IMR-90 (cell line): Measurements from ENCODE around the gene NPHP4. TPM values are rescaled to one million over a fixed set of nuclear protein-coding genes. Genes with fewer than 3 reads are reported as not detected.

ENCODE experiments used
- ATAC-seq: fragments of 200-7000 bp; cut with Tn5 transposase; 2 replicates; pipeline ENCODE4 v1.9.1; 2020; ENCODE audit warnings: low read depth, mild to moderate bottlenecking, moderate library complexity
- BruUV-seq: library from RNA; stranded (reverse); fragments of 400-500 nt; replicated peaks from 2 replicates; lab custom pipeline; 2021; lab: Mats Ljungman, UMichigan
- CTCF ChIA-PET: fragments of 300-600 bp; formaldehyde crosslinking; extraction: SDS; loops from one replicate; lab custom pipeline; 2021; ENCODE audit warnings: antibody characterized with exemption; lab: Yijun Ruan, JAX
- POLR2A ChIA-PET: fragments of 300-600 bp; sonication (Branson Sonifier 250); formaldehyde crosslinking; loops from one replicate; lab custom pipeline; 2022; ENCODE audit warnings: antibody characterized with exemption; ENCODE audit not compliant: unreplicated experiment; lab: Charles Lee
- DNase-seq: peaks from one replicate; pipeline ENCODE4 v3.0.0; 2013
- H2AFZ ChIP-seq: replicated peaks from 2 replicates; pipeline ENCODE3; 2013; ENCODE audit warnings: low read length, mild to moderate bottlenecking; ENCODE audit not compliant: poor library complexity
- H2AK5ac ChIP-seq: 2 replicates; pipeline ENCODE4 v1.6.1; 2013; ENCODE audit warnings: low read depth, low read length, inconsistent platforms
- H2AK9ac ChIP-seq: replicated peaks from 2 replicates; pipeline ENCODE3; 2013; ENCODE audit warnings: mild to moderate bottlenecking, low read depth, low read length, moderate library complexity; ENCODE audit not compliant: poor library complexity
- H2BK120ac ChIP-seq: 2 replicates; pipeline ENCODE4 v1.6.1; 2013; ENCODE audit warnings: low read depth, low read length, inconsistent platforms
- H2BK15ac ChIP-seq: 3 replicates; pipeline ENCODE4 v1.6.1; 2013; ENCODE audit warnings: low read depth, low read length, inconsistent platforms
- H2BK20ac ChIP-seq: 2 replicates; pipeline ENCODE4 v1.6.1; 2013; ENCODE audit warnings: low read depth, mild to moderate bottlenecking, inconsistent platforms, low read length, moderate library complexity
- H2BK5ac ChIP-seq: 2 replicates; pipeline ENCODE4 v1.6.1; 2013; ENCODE audit warnings: mild to moderate bottlenecking, low read depth, low read length, inconsistent platforms; ENCODE audit not compliant: poor library complexity, severe bottlenecking
- H3K14ac ChIP-seq: replicated peaks from 2 replicates; pipeline ENCODE4 v1.6.1; 2013; ENCODE audit warnings: low read depth, low read length, inconsistent platforms
- H3K18ac ChIP-seq: 2 replicates; pipeline ENCODE4 v1.6.1; 2013; ENCODE audit warnings: low read depth, low read length, control low read depth
- H3K23ac ChIP-seq: 2 replicates; pipeline ENCODE4 v1.6.1; 2013; ENCODE audit warnings: low read depth, low read length, inconsistent platforms
- H3K27ac ChIP-seq: 2 replicates; pipeline ENCODE4 v1.5.1; 2013; ENCODE audit warnings: mild to moderate bottlenecking, control low read depth, low read length; ENCODE audit not compliant: insufficient read depth
- H3K27me3 ChIP-seq: 2 replicates; pipeline ENCODE4 v1.6.1; 2013; ENCODE audit warnings: low read length; ENCODE audit not compliant: control insufficient read depth, insufficient read depth
- H3K36me3 ChIP-seq: 2 replicates; pipeline ENCODE4 v1.6.1; 2013; ENCODE audit warnings: low read length, mixed read lengths; ENCODE audit not compliant: control insufficient read depth, insufficient read depth
- H3K4ac ChIP-seq: 2 replicates; pipeline ENCODE4 v1.6.1; 2013; ENCODE audit warnings: low read depth, low read length, inconsistent platforms
- H3K4me1 ChIP-seq: 2 replicates; pipeline ENCODE4 v1.6.1; 2013; ENCODE audit warnings: low read length, mixed read lengths; ENCODE audit not compliant: control insufficient read depth, insufficient read depth
- H3K4me2 ChIP-seq: 2 replicates; pipeline ENCODE4 v1.6.1; 2013; ENCODE audit warnings: low read depth, mild to moderate bottlenecking, control low read depth, low read length, moderate library complexity
- H3K4me3 ChIP-seq: 2 replicates; pipeline ENCODE4 v1.5.1; 2013; ENCODE audit warnings: low read depth, mild to moderate bottlenecking, control low read depth, low read length, moderate library complexity; ENCODE audit not compliant: insufficient read depth
- H3K56ac ChIP-seq: 2 replicates; pipeline ENCODE4 v1.6.1; 2013; ENCODE audit warnings: low read length, inconsistent platforms; ENCODE audit not compliant: insufficient read depth; ENCODE audit errors: extremely low read depth
- H3K79me1 ChIP-seq, 2 experiments: 2 replicates each; pipeline ENCODE4 v1.6.1; 2013; ENCODE audit warnings: low read length in 2 of 2, inconsistent platforms in 1 of 2, low read depth in 1 of 2
- H3K9ac ChIP-seq: 2 replicates; pipeline ENCODE4 v1.6.1; 2013; ENCODE audit warnings: low read depth, low read length, control low read depth
- H3K9me1 ChIP-seq: 2 replicates; pipeline ENCODE4 v1.6.1; 2013; ENCODE audit warnings: low read length, inconsistent platforms; ENCODE audit not compliant: insufficient read depth
- H3K9me3 ChIP-seq: 2 replicates; pipeline ENCODE4 v1.6.1; 2013; ENCODE audit warnings: low read length; ENCODE audit not compliant: control insufficient read depth, insufficient read depth
- H4K20me1 ChIP-seq: 2 replicates; pipeline ENCODE4 v1.6.1; 2013; ENCODE audit warnings: low read length, inconsistent platforms; ENCODE audit not compliant: insufficient read depth
- H4K5ac ChIP-seq: 2 replicates; pipeline ENCODE4 v1.6.1; 2013; ENCODE audit warnings: mild to moderate bottlenecking, low read depth, low read length, control low read depth
- H4K8ac ChIP-seq, 2 experiments: 2 replicates each; pipeline ENCODE4 v1.6.1; 2013; ENCODE audit warnings: low read depth in 2 of 2, low read length in 2 of 2, control low read depth in 1 of 2, inconsistent platforms in 1 of 2
- H4K91ac ChIP-seq: 2 replicates; pipeline ENCODE4 v1.6.1; 2013; ENCODE audit warnings: low read depth, low read length, inconsistent platforms; ENCODE audit not compliant: insufficient read depth
- BHLHE40 ChIP-seq: fragments of 150-350 bp; IDR thresholded peaks from 2 replicates; pipeline ENCODE4 v1.6.1; 2016; ENCODE audit warnings: mild to moderate bottlenecking, low read depth, low read length
- CEBPB ChIP-seq: IDR thresholded peaks from 2 replicates; pipeline ENCODE4 v1.6.1; 2012; ENCODE audit warnings: low read depth, low read length, improper control_type of control experiment
- CHD1 ChIP-seq: IDR thresholded peaks from 2 replicates; pipeline ENCODE4 v1.6.1; 2012; ENCODE audit warnings: low read depth, low read length, improper control_type of control experiment
- FOS ChIP-seq: fragments of 150-350 bp; IDR thresholded peaks from 2 replicates; pipeline ENCODE4 v1.6.1; 2016; ENCODE audit warnings: low read depth, low read length
- MAFK ChIP-seq: IDR thresholded peaks from 2 replicates; pipeline ENCODE4 v1.6.1; 2012; ENCODE audit warnings: low read depth, low read length, improper control_type of control experiment
- MAZ ChIP-seq: IDR thresholded peaks from 2 replicates; pipeline ENCODE4 v1.6.1; 2012; ENCODE audit warnings: low read depth, mild to moderate bottlenecking, low read length, improper control_type of control experiment, moderate library complexity, borderline replicate concordance
- MXI1 ChIP-seq: IDR thresholded peaks from 2 replicates; pipeline ENCODE4 v1.6.1; 2012; ENCODE audit warnings: low read depth, mild to moderate bottlenecking, low read length, moderate library complexity, borderline replicate concordance
- NFE2L2 ChIP-seq: fragments of 150-350 bp; IDR thresholded peaks from 2 replicates; pipeline ENCODE4 v1.6.1; 2016; ENCODE audit warnings: low read depth, mild to moderate bottlenecking, low read length
- POLR2A ChIP-seq: IDR thresholded peaks from 2 replicates; pipeline ENCODE4 v1.6.1; 2012; ENCODE audit warnings: mild to moderate bottlenecking, low read depth, low read length
- RAD21 ChIP-seq: IDR thresholded peaks from 2 replicates; pipeline ENCODE4 v1.6.1; 2012; ENCODE audit warnings: low read length, improper control_type of control experiment
- RCOR1 ChIP-seq: IDR thresholded peaks from 2 replicates; pipeline ENCODE4 v1.6.1; 2012; ENCODE audit warnings: mild to moderate bottlenecking, low read length, improper control_type of control experiment; ENCODE audit not compliant: insufficient replicate concordance
- RFX5 ChIP-seq: IDR thresholded peaks from 2 replicates; pipeline ENCODE4 v1.8.0; 2012; ENCODE audit warnings: low read depth, mild to moderate bottlenecking, low read length, moderate library complexity
- SMC3 ChIP-seq: fragments of 150-350 bp; IDR thresholded peaks from 2 replicates; pipeline ENCODE4 v1.6.1; 2016; ENCODE audit warnings: low read depth, mild to moderate bottlenecking, antibody characterized with exemption, low read length, moderate library complexity
- WGBS, 2 experiments: methylation state at CpG; one replicate each; pipeline versions ENCODE4 v1.1.5 to v1.1.7; 2013; ENCODE audit warnings: missing lambda C conversion rate in 2 of 2; ENCODE audit not compliant: insufficient read length in 1 of 2; ENCODE audit errors: extremely low coverage in 2 of 2; 5-methylcytosine and 5-hydroxymethylcytosine counted together
- dilution Hi-C: fragments of 300-500 bp; cut with HindIII; formaldehyde crosslinking; loops from one replicate; pipeline ENCODE4 v1.14.3; 2018; ENCODE audit warnings: low sequenced_read_pairs; ENCODE audit not compliant: unreplicated experiment
- in situ Hi-C: fragments of 300-500 bp; cut with MboI; formaldehyde crosslinking; loops from 3 replicates; pipeline ENCODE4 v1.14.3; 2019; ENCODE audit warnings: low sequenced_read_pairs, inconsistent platforms, mixed read lengths
- intact Hi-C: fragments of 100-400 bp; cut with micrococcal nuclease; formaldehyde crosslinking; loops from 2 replicates; pipeline ENCODE4 v1.10.0; 2022
- polyA plus RNA-seq, 3 experiments: library from polyadenylated mRNA; depleted of rRNA; stranded (reverse); fragments of >200 nt; gene quantifications; 2 replicates each; pipeline ENCODE4 v1.2.3, GENCODE V29; 2012; ENCODE audit warnings: low replicate concordance in 1 of 3
- total RNA-seq: library from RNA; depleted of rRNA; stranded (reverse); fragments of >200 nt; gene quantifications from 2 replicates; pipeline ENCODE4 v1.2.3, GENCODE V29; 2012
- TF ChIP-seq, protein P1 (sequence below): fragments of 150-350 bp; IDR thresholded peaks from 2 replicates; pipeline ENCODE4 v1.6.1; 2017; ENCODE audit warnings: mild to moderate bottlenecking, antibody characterized with exemption, low read length, low read depth
- TF ChIP-seq, protein P2 (sequence below): conservative IDR thresholded peaks from 2 replicates; pipeline ENCODE4 v1.5.1; 2012; ENCODE audit warnings: mild to moderate bottlenecking, low read depth, low read length, improper control_type of control experiment
- TF ChIP-seq, protein P3 (sequence below): fragments of 150-350 bp; IDR thresholded peaks from 2 replicates; pipeline ENCODE4 v1.6.1; 2016; ENCODE audit warnings: low read depth, mild to moderate bottlenecking, low read length, moderate library complexity, borderline replicate concordance

NPHP4 gene
- total and polyA plus RNA-seq, 2 of the 4 experiments (the other 2 are of a cell fraction) = 2.0 to 5.5 TPM

DNA sequence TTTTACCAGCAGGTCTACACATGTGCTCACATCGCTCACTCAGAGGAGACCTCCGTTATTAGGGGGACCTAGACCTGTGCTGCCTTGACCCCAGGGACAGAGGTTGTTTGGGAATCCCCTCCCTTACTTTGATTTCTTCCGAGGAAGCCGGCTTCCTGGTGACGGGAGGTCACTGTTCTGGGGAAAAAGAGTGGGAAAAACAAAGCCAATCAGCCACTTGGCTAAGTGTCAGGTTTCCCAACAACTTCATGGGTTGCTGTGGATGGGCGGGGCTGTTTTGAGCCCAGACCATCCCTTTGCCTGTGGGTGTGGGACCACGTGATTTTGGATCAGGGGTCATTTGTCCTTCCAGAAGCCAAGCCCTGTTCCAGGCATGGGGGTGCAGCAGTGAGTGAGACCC lies 46.4 kb upstream of the NPHP4 start:
- H3K9me1 ChIP-seq = no peaks in the 10 kb centered on the region
- ATAC-seq = no peak
- dilution Hi-C loops = no loop called here
- no peak overlapping the region for H3K4ac ChIP-seq
- no peak overlapping the region for H2BK120ac ChIP-seq
- H4K5ac ChIP-seq = no peak overlapping the region
- peaks cover 5% of the 10 kb centered on the region; the same call in 1 of the 2 replicates for H3K27me3 ChIP-seq
- in situ Hi-C loops = no loop called here
- no peak overlapping the region for H3K56ac ChIP-seq
- no TSS peak for BruUV-seq
- H2BK5ac ChIP-seq = no peak overlapping the region
- H3K4me1 ChIP-seq = no peaks in the 10 kb centered on the region
- H2BK15ac ChIP-seq = no peak overlapping the region
- H3K9me3 ChIP-seq = no peaks in the 10 kb centered on the region
- no peak overlapping the region for H3K14ac ChIP-seq
- H2BK20ac ChIP-seq = no peak overlapping the region
- no peak for DNase-seq
- no peak overlapping the region for H3K4me3 ChIP-seq
- no peak overlapping the region for H4K8ac ChIP-seq
- H4K20me1 ChIP-seq = no peaks in the 10 kb centered on the region
- no peaks in the 10 kb centered on the region for H3K79me1 ChIP-seq
- no peak overlapping the region for H3K4me2 ChIP-seq
- CTCF ChIA-PET = no interaction called here
- intact Hi-C loops = no loop called here
- 90% methylated on average over 2 of the region's 7 CpGs; no CpG with 5 or more reads in 1 of the 2 experiments for WGBS, 2 experiments
- H2AFZ ChIP-seq = no peak overlapping the region
- no peak overlapping the region for H3K18ac ChIP-seq
- no peak overlapping the region for H2AK9ac ChIP-seq
- H3K9ac ChIP-seq = no peak overlapping the region
- no peak overlapping the region for H4K91ac ChIP-seq
- no peak overlapping the region for H3K23ac ChIP-seq
- no peak overlapping the region for H3K27ac ChIP-seq
- no peaks in the 10 kb centered on the region for H3K36me3 ChIP-seq
- H2AK5ac ChIP-seq = no peak overlapping the region
- POLR2A ChIA-PET = no interaction called here
- TF ChIP-seq RFX5 = no peak
- no peak for TF ChIP-seq POLR2A
- no peak for TF ChIP-seq CEBPB
- no peak for TF ChIP-seq FOS
- TF ChIP-seq RCOR1 = no peak
- TF ChIP-seq MAZ = no peak
- TF ChIP-seq, protein P1, sequence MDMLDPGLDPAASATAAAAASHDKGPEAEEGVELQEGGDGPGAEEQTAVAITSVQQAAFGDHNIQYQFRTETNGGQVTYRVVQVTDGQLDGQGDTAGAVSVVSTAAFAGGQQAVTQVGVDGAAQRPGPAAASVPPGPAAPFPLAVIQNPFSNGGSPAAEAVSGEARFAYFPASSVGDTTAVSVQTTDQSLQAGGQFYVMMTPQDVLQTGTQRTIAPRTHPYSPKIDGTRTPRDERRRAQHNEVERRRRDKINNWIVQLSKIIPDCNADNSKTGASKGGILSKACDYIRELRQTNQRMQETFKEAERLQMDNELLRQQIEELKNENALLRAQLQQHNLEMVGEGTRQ = no peak
- no peak for TF ChIP-seq NFE2L2
- no peak for TF ChIP-seq RAD21
- TF ChIP-seq, protein P2, sequence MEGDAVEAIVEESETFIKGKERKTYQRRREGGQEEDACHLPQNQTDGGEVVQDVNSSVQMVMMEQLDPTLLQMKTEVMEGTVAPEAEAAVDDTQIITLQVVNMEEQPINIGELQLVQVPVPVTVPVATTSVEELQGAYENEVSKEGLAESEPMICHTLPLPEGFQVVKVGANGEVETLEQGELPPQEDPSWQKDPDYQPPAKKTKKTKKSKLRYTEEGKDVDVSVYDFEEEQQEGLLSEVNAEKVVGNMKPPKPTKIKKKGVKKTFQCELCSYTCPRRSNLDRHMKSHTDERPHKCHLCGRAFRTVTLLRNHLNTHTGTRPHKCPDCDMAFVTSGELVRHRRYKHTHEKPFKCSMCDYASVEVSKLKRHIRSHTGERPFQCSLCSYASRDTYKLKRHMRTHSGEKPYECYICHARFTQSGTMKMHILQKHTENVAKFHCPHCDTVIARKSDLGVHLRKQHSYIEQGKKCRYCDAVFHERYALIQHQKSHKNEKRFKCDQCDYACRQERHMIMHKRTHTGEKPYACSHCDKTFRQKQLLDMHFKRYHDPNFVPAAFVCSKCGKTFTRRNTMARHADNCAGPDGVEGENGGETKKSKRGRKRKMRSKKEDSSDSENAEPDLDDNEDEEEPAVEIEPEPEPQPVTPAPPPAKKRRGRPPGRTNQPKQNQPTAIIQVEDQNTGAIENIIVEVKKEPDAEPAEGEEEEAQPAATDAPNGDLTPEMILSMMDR = no peak
- no peak for TF ChIP-seq CHD1
- no peak for TF ChIP-seq SMC3
- TF ChIP-seq BHLHE40 = no peak
- no peak for TF ChIP-seq MXI1
- TF ChIP-seq, protein P3, sequence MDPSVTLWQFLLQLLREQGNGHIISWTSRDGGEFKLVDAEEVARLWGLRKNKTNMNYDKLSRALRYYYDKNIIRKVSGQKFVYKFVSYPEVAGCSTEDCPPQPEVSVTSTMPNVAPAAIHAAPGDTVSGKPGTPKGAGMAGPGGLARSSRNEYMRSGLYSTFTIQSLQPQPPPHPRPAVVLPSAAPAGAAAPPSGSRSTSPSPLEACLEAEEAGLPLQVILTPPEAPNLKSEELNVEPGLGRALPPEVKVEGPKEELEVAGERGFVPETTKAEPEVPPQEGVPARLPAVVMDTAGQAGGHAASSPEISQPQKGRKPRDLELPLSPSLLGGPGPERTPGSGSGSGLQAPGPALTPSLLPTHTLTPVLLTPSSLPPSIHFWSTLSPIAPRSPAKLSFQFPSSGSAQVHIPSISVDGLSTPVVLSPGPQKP = no peak
- TF ChIP-seq MAFK = no peak
